Mucosa of descending colon (tissue), 3 donors: ENCODE data around the gene ZSWIM3. TPM values are rescaled to one million over a fixed set of nuclear protein-coding genes. Genes with fewer than 3 reads are reported as not detected.
A peak's percentile ranks its signal among the peaks of the same experiment; 100 is the strongest.

ENCODE experiments used
- ATAC-seq: fragments of 200-7000 bp; cut with Tn5 transposase; one replicate; pipeline ENCODE4 v1.9.1; 2020; ENCODE audit warnings: mild to moderate bottlenecking, moderate library complexity
- DNase-seq, 3 donors: peaks; one replicate each; pipeline ENCODE4 v3.0.0-alpha.2; 2020
- H3K36me3 ChIP-seq: fragments of 200-600 bp; one replicate; pipeline ENCODE4 v1.8.0; 2021; ENCODE audit warnings: low read depth, mild to moderate bottlenecking
- H3K4me1 ChIP-seq: fragments of 200-600 bp; one replicate; pipeline ENCODE4 v1.8.0; 2021; ENCODE audit warnings: low read depth, mild to moderate bottlenecking
- H3K4me3 ChIP-seq: fragments of 200-600 bp; one replicate; pipeline ENCODE4 v1.8.0; 2021; ENCODE audit warnings: mild to moderate bottlenecking
- H3K9me3 ChIP-seq: fragments of 200-600 bp; one replicate; pipeline ENCODE4 v1.8.0; 2021; ENCODE audit warnings: mild to moderate bottlenecking
- intact Hi-C, 2 donors: fragments of 100-400 bp; cut with DNase I in 1 of 2; cut with micrococcal nuclease in 1 of 2; formaldehyde crosslinking; loops; one replicate each; pipeline versions ENCODE4 v1.11.0 to v1.11.1; 2022; cut with DNase I, micrococcal nuclease
- long read RNA-seq, 2 donors: library from polyadenylated mRNA; unstranded; transcript quantifications; one replicate each; pipeline ENCODE4 v2.0.0, GENCODE V29; 2019 to 2021
- total RNA-seq, 3 donors: library from RNA; stranded (reverse); fragmentation: NEBNext Ultra II Directional in 2 of 3; extraction: Animal tissue kit (Norgen Biotek cat#: 25700) in 2 of 3; gene quantifications; one replicate each; pipeline versions ENCODE4 v1.2.1 to v1.2.4, GENCODE V29; 2021 to 2023
- TF ChIP-seq, protein P1 (sequence below): fragments of 200-600 bp; IDR thresholded peaks from one replicate; pipeline ENCODE4 v1.8.0; 2022; ENCODE audit warnings: antibody characterized with exemption, mild to moderate bottlenecking
- donor health status: DM: no; HTN: no; CAD: no; lungs with moderate emphysema.
- donor health status: DM: no; HTN: no; CAD: no.
- donor health status: DM: no; HTN: yes; CAD: no.

The ZSWIM3 gene
- total RNA-seq: 1 to 10 TPM; 3.3 to 7.4 (median 5.7) TPM
- long read RNA-seq, donor 1, transcript ZSWIM3-201 (2 exons, 2,773 nt): major isoform, 7 of 8 reads
- long read RNA-seq, donor 1, partial matches to known transcripts: 1 of 8 reads
- long read RNA-seq, donor 1, other reads (novel, unspliced or antisense): 0 of 8 reads
- long read RNA-seq, donor 2, partial matches to known transcripts: 0 of 1 reads
- long read RNA-seq, donor 2, other reads (novel, unspliced or antisense): 0 of 1 reads

DNA sequence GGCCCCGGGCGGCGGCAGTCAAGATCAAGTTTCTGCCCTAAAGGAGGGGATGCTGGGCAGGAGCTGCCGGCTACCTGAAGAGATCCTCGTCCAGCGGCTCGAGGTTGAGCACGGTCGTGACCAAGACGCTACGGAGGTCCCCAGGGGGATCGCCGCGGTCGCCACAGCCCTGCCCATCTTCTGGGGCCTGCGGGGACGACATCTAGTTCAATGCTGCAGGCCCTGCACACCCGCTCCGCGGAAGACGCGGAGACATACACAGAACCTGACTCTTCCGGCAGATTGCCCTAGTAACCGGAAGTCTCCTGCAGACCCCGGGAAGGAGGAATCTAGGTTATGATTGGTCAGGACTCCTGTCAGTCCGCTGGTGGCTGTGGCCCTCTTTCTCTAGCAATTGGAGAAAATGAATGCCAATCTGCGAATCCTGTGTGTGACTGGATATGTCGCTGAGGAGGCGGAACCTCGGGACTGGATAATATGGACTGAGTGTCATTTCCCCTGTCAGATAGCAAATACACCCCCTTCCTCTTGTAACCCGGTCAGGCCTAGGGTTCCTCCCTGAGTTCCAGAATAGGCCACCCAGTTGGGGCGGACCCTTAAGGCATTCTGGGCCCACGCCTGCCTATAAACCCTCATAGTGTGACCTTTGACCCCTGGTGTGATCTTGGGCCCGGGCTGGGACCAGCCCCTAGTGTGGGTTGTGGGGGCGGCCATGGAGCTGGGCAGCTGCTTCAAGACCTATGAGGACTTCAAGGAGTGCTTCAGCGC lies at the start of gene ZSWIM3, which contains the start of gene ACOT8:
ZSWIM3 (plus strand) TSS at position 501 of the 768 bp plus-strand sequence; CDS start at position 713, 212 bp downstream.
ACOT8 (minus strand) TSS at position 279 of the 768 bp plus-strand sequence; CDS start at position 202, 77 bp downstream.
- H3K36me3 ChIP-seq: no peaks in the 10 kb centered on the region
- TF ChIP-seq, protein P1, sequence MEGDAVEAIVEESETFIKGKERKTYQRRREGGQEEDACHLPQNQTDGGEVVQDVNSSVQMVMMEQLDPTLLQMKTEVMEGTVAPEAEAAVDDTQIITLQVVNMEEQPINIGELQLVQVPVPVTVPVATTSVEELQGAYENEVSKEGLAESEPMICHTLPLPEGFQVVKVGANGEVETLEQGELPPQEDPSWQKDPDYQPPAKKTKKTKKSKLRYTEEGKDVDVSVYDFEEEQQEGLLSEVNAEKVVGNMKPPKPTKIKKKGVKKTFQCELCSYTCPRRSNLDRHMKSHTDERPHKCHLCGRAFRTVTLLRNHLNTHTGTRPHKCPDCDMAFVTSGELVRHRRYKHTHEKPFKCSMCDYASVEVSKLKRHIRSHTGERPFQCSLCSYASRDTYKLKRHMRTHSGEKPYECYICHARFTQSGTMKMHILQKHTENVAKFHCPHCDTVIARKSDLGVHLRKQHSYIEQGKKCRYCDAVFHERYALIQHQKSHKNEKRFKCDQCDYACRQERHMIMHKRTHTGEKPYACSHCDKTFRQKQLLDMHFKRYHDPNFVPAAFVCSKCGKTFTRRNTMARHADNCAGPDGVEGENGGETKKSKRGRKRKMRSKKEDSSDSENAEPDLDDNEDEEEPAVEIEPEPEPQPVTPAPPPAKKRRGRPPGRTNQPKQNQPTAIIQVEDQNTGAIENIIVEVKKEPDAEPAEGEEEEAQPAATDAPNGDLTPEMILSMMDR: no peak
- intact Hi-C loops: no loop called here
- H3K4me3 ChIP-seq: peak within 1 kb of the TSS; percentile 80
- peaks cover 42% of the 10 kb centered on the region for H3K4me1 ChIP-seq
- no peaks in the 10 kb centered on the region for H3K9me3 ChIP-seq
- DNase-seq: peak; percentile 86 to 99 (median 89)
- ATAC-seq: peak; percentile 97

DNA sequence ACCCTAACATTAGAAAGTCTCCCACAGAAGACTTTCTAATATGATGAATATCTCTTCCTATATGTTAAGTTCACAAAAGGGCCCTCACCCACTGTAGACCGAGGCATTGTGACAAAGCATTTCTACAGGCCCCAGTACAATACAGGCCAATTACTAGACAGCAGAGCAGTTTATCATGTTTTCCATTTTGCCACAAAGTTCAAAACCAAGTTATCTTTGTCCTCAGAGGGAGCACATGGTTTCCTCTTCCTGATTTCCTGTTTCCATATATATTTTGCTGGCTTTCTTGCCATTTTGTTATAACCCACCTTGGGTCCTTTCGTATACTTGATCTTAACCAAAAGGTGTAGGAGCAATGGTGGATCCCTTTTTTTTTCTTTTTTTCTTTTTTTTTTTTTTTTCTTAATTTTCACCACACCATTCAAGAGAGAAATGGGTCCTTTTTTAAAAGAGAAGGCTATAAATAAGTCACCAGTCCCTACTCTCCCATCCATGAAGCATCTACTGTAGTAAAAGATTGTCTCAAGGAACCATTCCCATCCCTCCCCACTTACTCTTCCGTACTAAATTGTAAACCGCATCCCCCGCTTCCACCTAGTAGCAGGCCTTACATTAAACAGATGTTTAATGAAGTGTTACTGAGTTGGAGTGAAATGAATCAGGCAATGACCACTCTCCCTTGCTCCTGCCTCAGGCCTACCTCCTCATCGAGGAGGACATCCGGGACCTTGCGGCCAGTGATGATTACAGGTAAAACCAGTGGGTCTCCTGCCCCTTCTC lies 47.0 kb upstream of the ZSWIM3 start:
- Histone ChIP-seq H3K4me1 (peaks cover 6% of the 10 kb centered on the region), H3K9me3 (no peaks in the 10 kb centered on the region), H3K4me3 (no peak overlapping the region), H3K36me3 (peaks cover 6% of the 10 kb centered on the region)
- ATAC-seq (no peak), DNase-seq (no peak)
- intact Hi-C loops: no loop called here
- TF ChIP-seq, protein P1: no peak

DNA sequence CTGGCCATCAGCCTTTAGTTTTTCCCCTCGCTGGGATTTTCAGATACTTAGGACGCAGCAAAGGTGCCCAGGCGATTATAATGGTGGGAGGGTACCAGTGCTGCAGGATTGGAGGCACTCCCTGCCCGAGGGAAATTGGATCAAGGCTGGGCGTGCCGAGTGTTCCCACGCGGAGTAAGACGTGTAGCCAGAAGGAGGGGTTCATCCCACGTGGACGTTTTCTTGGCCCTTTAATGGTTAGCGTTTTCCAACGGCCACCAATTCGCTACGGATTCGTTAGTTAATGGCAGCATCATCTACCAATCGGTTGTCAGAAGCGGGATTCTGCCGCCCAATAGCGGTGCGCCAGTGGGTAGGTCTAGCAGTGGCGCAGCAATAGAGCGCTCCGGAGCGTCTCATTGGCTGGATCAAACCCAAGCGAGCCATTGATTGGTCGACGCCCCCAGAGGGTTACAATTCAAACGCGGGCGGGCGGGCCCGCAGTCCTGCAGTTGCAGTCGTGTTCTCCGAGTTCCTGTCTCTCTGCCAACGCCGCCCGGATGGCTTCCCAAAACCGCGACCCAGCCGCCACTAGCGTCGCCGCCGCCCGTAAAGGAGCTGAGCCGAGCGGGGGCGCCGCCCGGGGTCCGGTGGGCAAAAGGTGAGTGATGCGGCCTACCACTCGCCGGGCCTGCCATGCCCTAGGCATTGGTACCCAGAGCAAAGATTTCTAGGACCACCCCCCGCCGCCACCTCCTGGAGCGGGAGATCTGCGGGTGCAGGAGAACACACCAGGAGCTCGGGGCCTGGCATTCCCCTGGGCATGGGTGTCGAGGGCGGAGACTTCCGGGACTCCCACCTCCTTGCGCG lies 45.0 kb upstream of the ZSWIM3 start, which contains the start of gene UBE2C:
UBE2C (plus strand) TSS at position 488 of the 849 bp plus-strand sequence; CDS start at position 540, 52 bp downstream.
- intact Hi-C loops: no loop called here
- Histone ChIP-seq H3K9me3 (no peaks in the 10 kb centered on the region), H3K4me3 (peak within 1 kb of the TSS; percentile 25), H3K36me3 (peaks cover 6% of the 10 kb centered on the region), H3K4me1 (peaks cover 6% of the 10 kb centered on the region)
- peak; percentile 98 for ATAC-seq
- TF ChIP-seq, protein P1: no peak
- DNase-seq: peak; percentile 95 to 98 (median 97)

DNA sequence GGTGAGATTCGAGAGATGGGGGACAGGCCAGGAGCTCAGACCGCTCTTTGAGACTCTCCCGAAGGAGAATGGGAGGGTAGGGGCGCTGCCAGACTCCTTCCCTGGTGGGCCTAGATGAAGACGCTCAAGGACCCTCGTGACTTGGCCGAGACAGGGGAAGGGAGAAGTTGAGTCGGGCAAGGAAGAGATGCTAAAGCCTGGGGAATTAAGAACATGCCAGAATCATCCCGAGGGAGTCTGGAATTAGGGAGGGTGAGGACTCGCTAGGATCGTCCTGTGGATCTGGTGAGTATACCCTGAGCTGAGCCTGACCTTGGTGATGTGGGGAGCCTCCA lies 44.4 kb upstream of the ZSWIM3 start:
- intact Hi-C loops: no loop called here

More for the DNA sequence above, 44.4 kb upstream of the ZSWIM3 start:
- TF ChIP-seq, protein P1: no peak
- Histone ChIP-seq H3K36me3 (peaks cover 6% of the 10 kb centered on the region), H3K4me3 (peak overlapping the region; percentile 25), H3K9me3 (no peaks in the 10 kb centered on the region), H3K4me1 (peaks cover 6% of the 10 kb centered on the region)
- DNase-seq (no peak), ATAC-seq (no peak)
